HepG2 (cell line): Measurements from ENCODE around the gene FAM32A. TPM values are rescaled to one million over a fixed set of nuclear protein-coding genes. Genes with fewer than 3 reads are reported as not detected.

Experiments
- ATAC-seq: fragments of 200-7000 bp; cut with Tn5 transposase; 3 replicates; pipeline ENCODE4 v1.9.1; 2020; ENCODE audit warnings: mild to moderate bottlenecking, moderate library complexity
- BruUV-seq: library from RNA; stranded (reverse); fragments of 400-500 nt; replicated peaks from 2 replicates; lab custom pipeline; 2021; lab: Mats Ljungman, UMichigan
- CTCF ChIA-PET: fragments of 300-600 bp; formaldehyde crosslinking; extraction: SDS; loops from one replicate; lab custom pipeline; 2021; ENCODE audit warnings: low total read pairs, inconsistent platforms, low intra/inter-chr PET ratio; lab: Yijun Ruan, JAX
- POLR2A ChIA-PET: fragments of 350-600 bp; sonication (Branson Sonifier 250); formaldehyde crosslinking; loops from one replicate; lab custom pipeline; 2020; ENCODE audit warnings: antibody characterized with exemption, inconsistent platforms; lab: Yijun Ruan, JAX
- DNase-seq: peaks from one replicate; pipeline ENCODE4 v3.0.0-alpha.2; 2015; ENCODE audit warnings: low spot score
- FAIRE-seq: peaks from 3 replicates; lab custom pipeline; 2011; peaks lifted over from hg19 to GRCh38; lab: Jason Lieb, UNC
- H2AFZ ChIP-seq: one replicate; pipeline ENCODE4 v1.6.1; 2011; ENCODE audit warnings: low read length, inconsistent platforms
- H3K27ac ChIP-seq: fragments of 300-600 bp; 3 replicates; pipeline ENCODE4 v1.8.0; 2011; ENCODE audit warnings: mixed run types, mild to moderate bottlenecking, mixed read lengths, low read length, inconsistent platforms; ENCODE audit not compliant: insufficient read depth; ENCODE audit errors: extremely low read length
- H3K27me3 ChIP-seq, 2 experiments: fragments of 200-600 bp in 1 of 2; 2 replicates in 1 of 2; 3 replicates in 1 of 2; pipeline versions ENCODE4 v1.6.0 to v1.8.0; 2011; ENCODE audit warnings: low read length in 2 of 2, mild to moderate bottlenecking in 2 of 2, moderate library complexity in 2 of 2, inconsistent platforms in 1 of 2; ENCODE audit not compliant: insufficient read depth in 2 of 2, control insufficient read depth in 1 of 2
- H3K36me3 ChIP-seq, 2 experiments: fragments of 200-600 bp in 1 of 2; replicated peaks in 1 of 2; 2 replicates in 1 of 2; 3 replicates in 1 of 2; pipeline versions ENCODE4 v1.5.1 to v1.8.0; 2011; ENCODE audit warnings: low read length in 2 of 2, inconsistent platforms in 1 of 2; ENCODE audit not compliant: insufficient read depth in 2 of 2, control insufficient read depth in 1 of 2
- H3K4me1 ChIP-seq: 2 replicates; pipeline ENCODE4 v1.5.1; 2012; ENCODE audit warnings: low read length, inconsistent platforms; ENCODE audit not compliant: insufficient read depth
- H3K4me2 ChIP-seq: 2 replicates; pipeline ENCODE4 v1.6.0; 2011; ENCODE audit warnings: low read depth, low read length, inconsistent platforms
- H3K4me3 ChIP-seq, 3 experiments: fragments of 200-600 bp in 1 of 3; sonication (generic), shearing (Covaris generic) in 1 of 3; replicated peaks in 1 of 3; 2 replicates each; pipeline ENCODE4 v1.5.1; 2011 to 2016; ENCODE audit warnings: low read length in 3 of 3, inconsistent platforms in 2 of 3, low read depth in 2 of 3, mild to moderate bottlenecking in 2 of 3, control low read depth in 1 of 3, mixed read lengths in 1 of 3; ENCODE audit not compliant: insufficient read depth in 1 of 3
- H3K79me2 ChIP-seq: one replicate; pipeline ENCODE4 v1.6.1; 2011; ENCODE audit warnings: low read length, inconsistent platforms; ENCODE audit not compliant: insufficient read depth
- H3K9ac ChIP-seq: 2 replicates; pipeline ENCODE4 v1.6.0; 2011; ENCODE audit warnings: mild to moderate bottlenecking, low read depth, low read length, inconsistent platforms; ENCODE audit not compliant: insufficient read depth
- H3K9me3 ChIP-seq: 2 replicates; pipeline ENCODE4 v1.5.1; 2012; ENCODE audit warnings: mild to moderate bottlenecking, low read length
- H4K20me1 ChIP-seq: 2 replicates; pipeline ENCODE4 v1.6.0; 2011; ENCODE audit warnings: inconsistent platforms, mild to moderate bottlenecking, low read length, moderate library complexity; ENCODE audit not compliant: insufficient read depth
- GPN1 ChIP-seq: sonication (generic); formaldehyde crosslinking; IDR thresholded peaks from 2 replicates; pipeline ENCODE4 v1.5.1; 2020; ENCODE audit warnings: missing genetic modification reagents, borderline replicate concordance
- RXRA ChIP-seq: sonication (generic); formaldehyde crosslinking; IDR thresholded peaks from 2 replicates; pipeline ENCODE4 v1.5.1; 2020; ENCODE audit warnings: missing genetic modification reagents
- SRSF4 ChIP-seq: fragments of 200-400 bp; formaldehyde crosslinking; IDR thresholded peaks from one replicate; pipeline ENCODE4 v1.6.1; 2018; ENCODE audit warnings: mild to moderate bottlenecking, low read depth, low read length, moderate library complexity; ENCODE audit not compliant: poor library complexity, severe bottlenecking
- THAP11 ChIP-seq: IDR thresholded peaks from 2 replicates; pipeline ENCODE4 v1.6.1; 2016; ENCODE audit warnings: missing biosample characterization, missing genetic modification reagents
- ZFX ChIP-seq: sonication (generic); formaldehyde crosslinking; IDR thresholded peaks from 2 replicates; pipeline ENCODE4 v1.4.0; 2020; ENCODE audit warnings: mild to moderate bottlenecking, low read depth, missing genetic modification reagents, moderate library complexity
- ZSCAN29 ChIP-seq: sonication (generic); formaldehyde crosslinking; conservative IDR thresholded peaks from 2 replicates; pipeline ENCODE4 v1.4.0; 2020; ENCODE audit warnings: mild to moderate bottlenecking, missing genetic modification reagents
- ZSCAN31 ChIP-seq: sonication (generic); formaldehyde crosslinking; IDR thresholded peaks from 2 replicates; pipeline ENCODE4 v1.5.0; 2020; ENCODE audit warnings: low read depth, mild to moderate bottlenecking, missing genetic modification reagents
- WGBS: methylation state at CpG from one replicate; pipeline ENCODE4 v1.1.6; 2017; ENCODE audit warnings: low lambda C conversion rate; 5-methylcytosine and 5-hydroxymethylcytosine counted together
- in situ Hi-C: cut with HindIII; loops from 2 replicates; pipeline ENCODE4 v1.10.0; 2017; ENCODE audit warnings: low pct_unique_long_range_greater_than_20kb; ENCODE audit not compliant: extremely low pct_ligation_motif_present
- intact Hi-C: fragments of 100-400 bp; cut with micrococcal nuclease; formaldehyde crosslinking; loops from one replicate; pipeline ENCODE4 v1.10.0; 2022; ENCODE audit not compliant: unreplicated experiment
- polyA plus RNA-seq, 8 experiments: library from polyadenylated mRNA; depleted of rRNA in 3 of 8; stranded (reverse) in 7 of 8; unstranded in 1 of 8; fragments of >200 nt; fragmentation: Illumina TruSeq in 4 of 8; extraction: Trizol in 4 of 8; gene quantifications; 2 replicates each; pipeline versions ENCODE4 v1.2.1 to v1.2.3, GENCODE V29; 2011 to 2016; ENCODE audit warnings: low read depth in 4 of 8, missing spikeins in 1 of 8, mixed read lengths in 1 of 8; ENCODE audit not compliant: insufficient read depth in 1 of 8
- total RNA-seq, 5 experiments: library from RNA; depleted of rRNA; stranded (reverse); fragments of >200 nt; fragmentation: Illumina TruSeq; extraction: Trizol; gene quantifications; 2 replicates each; pipeline ENCODE4 v1.2.3, GENCODE V29; 2016; ENCODE audit warnings: low read depth in 1 of 5
- TF ChIP-seq, protein P1 (sequence below): sonication (generic); formaldehyde crosslinking; IDR thresholded peaks from 2 replicates; pipeline ENCODE4 v1.4.0; 2020; ENCODE audit warnings: mild to moderate bottlenecking, missing genetic modification reagents
- TF ChIP-seq, protein P2 (sequence below): sonication (generic); formaldehyde crosslinking; IDR thresholded peaks from 2 replicates; pipeline ENCODE4 v1.5.1; 2020; ENCODE audit warnings: missing genetic modification reagents, mild to moderate bottlenecking, borderline replicate concordance

The FAM32A gene
- total and polyA plus RNA-seq, 2 of the 13 experiments (the other 11 are each of a cell fraction or from before 2014, with no cell fraction given): 85.8 to 86.2 TPM

DNA sequence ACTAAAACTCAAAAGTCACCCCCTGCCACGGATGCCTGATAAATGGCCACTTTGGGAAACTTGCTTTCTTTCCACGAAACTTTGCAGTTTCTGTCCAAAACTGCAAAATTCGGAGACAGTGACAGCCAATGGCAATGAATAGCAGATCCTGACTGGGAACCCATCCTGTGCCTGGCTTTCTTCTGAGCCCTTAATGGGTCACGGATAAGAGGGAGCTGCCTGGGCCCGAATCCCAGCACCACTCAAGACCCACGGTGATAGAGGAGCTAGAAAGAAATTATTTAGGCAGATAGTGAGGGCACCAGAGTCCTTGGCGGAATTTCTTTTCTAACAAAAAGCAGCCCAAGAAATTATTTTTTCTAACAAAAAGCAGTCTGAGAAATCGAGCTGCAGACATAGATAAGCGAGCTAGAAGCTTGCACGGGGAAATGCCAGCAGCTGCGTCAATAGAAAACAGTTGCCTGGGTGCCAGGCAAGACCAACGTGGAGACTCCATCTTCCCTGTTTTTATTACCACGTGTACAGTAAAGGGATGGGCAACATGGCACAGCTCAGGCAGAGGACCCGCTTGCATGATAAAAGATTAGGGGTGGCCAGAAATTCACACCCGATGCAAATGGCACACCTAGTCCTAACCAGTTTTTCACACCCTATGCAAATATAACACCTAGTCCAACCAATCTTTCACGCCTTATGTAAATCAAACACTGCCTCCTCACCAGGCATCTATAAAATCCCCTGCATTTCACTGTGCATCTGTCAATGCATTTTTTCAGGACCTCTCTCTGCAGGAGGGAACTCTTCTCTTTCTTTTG, 48.8 kb upstream of the FAM32A start:
- WGBS: 42% methylated on average over 15 of the region's 16 CpGs
- ATAC-seq: no peak

DNA sequence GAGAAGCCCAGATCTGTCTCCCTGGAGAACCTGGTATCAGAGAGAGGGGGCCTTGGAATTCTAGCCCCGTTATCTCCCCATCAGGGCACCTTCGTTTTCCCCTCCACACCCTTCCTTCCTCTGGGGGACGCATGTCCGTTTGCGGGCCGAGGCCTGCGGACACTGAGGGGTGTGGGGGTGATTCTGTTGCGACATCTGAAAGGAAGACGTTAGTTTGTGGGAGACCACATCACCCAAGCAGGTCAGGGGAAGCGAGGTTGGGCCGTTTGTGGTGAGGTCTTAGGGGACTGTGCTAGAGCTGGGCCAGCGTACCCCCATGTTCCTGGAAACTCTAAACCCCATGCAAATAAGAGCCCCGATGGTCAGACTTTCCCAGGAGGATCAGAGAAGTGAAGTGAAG, 45.5 kb upstream of the FAM32A start:
- Histone ChIP-seq H3K36me3 (no peaks in the 10 kb centered on the region; a peak in 1 of 5 replicates), H3K9me3 (no peaks in the 10 kb centered on the region), H3K4me2 (0 out of 2 replicates have a peak overlapping the region, but pooled peaks have one; percentile 3), H4K20me1 (no peaks in the 10 kb centered on the region), H2AFZ (no peak overlapping the region), H3K9ac (no peak overlapping the region), H3K79me2 (no peaks in the 10 kb centered on the region), H3K27me3 (no peaks in the 10 kb centered on the region), H3K4me1 (peaks cover 24% of the 10 kb centered on the region), H3K4me3 (no peak overlapping the region), H3K27ac (no peak overlapping the region)
- ChIA-PET POLR2A (interaction anchor here (0.6 kb wide), 1 partner anchor 50 kb away, joined by 3 read pairs; no protein-coding TSS in a partner anchor), CTCF (no interaction called here)
- TF ChIP-seq, protein P1, sequence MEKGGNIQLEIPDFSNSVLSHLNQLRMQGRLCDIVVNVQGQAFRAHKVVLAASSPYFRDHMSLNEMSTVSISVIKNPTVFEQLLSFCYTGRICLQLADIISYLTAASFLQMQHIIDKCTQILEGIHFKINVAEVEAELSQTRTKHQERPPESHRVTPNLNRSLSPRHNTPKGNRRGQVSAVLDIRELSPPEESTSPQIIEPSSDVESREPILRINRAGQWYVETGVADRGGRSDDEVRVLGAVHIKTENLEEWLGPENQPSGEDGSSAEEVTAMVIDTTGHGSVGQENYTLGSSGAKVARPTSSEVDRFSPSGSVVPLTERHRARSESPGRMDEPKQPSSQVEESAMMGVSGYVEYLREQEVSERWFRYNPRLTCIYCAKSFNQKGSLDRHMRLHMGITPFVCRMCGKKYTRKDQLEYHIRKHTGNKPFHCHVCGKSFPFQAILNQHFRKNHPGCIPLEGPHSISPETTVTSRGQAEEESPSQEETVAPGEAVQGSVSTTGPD (CRISPR knock-in tag): no peak
- TF ChIP-seq ZFX (CRISPR knock-in tag) (no peak), SRSF4 (no peak)
- ATAC-seq (no peak), FAIRE-seq (no peak), DNase-seq (no peak)
- intact Hi-C loops: no loop called here
- 41% methylated on average over 12 of the region's 13 CpGs for WGBS
- BruUV-seq: no TSS peak
- in situ Hi-C loops: no loop called here

More for the DNA sequence above, 48.8 kb upstream of the FAM32A start:
- CTCF ChIA-PET: no interaction called here
- POLR2A ChIA-PET: interaction anchor here (1.2 kb wide), 1 partner anchor 25 kb away, joined by 3 read pairs; no protein-coding TSS in a partner anchor
- intact Hi-C loops: no loop called here
- Histone ChIP-seq H3K27ac (no peak overlapping the region), H3K4me1 (no peaks in the 10 kb centered on the region), H3K9me3 (no peaks in the 10 kb centered on the region), H3K79me2 (no peaks in the 10 kb centered on the region), H3K27me3 (no peaks in the 10 kb centered on the region), H3K4me2 (no peak overlapping the region), H3K36me3 (peaks cover 13 to 29% of the 10 kb centered on the region in 2 experiments; a peak in 4 of 5 replicates), H3K9ac (no peak overlapping the region), H3K4me3 (no peak overlapping the region), H2AFZ (no peak overlapping the region), H4K20me1 (no peaks in the 10 kb centered on the region)
- FAIRE-seq (no peak), DNase-seq (no peak)
- BruUV-seq: TSS peak; percentile 20
- TF ChIP-seq ZSCAN29 (CRISPR knock-in tag): no peak
- TF ChIP-seq, protein P2, sequence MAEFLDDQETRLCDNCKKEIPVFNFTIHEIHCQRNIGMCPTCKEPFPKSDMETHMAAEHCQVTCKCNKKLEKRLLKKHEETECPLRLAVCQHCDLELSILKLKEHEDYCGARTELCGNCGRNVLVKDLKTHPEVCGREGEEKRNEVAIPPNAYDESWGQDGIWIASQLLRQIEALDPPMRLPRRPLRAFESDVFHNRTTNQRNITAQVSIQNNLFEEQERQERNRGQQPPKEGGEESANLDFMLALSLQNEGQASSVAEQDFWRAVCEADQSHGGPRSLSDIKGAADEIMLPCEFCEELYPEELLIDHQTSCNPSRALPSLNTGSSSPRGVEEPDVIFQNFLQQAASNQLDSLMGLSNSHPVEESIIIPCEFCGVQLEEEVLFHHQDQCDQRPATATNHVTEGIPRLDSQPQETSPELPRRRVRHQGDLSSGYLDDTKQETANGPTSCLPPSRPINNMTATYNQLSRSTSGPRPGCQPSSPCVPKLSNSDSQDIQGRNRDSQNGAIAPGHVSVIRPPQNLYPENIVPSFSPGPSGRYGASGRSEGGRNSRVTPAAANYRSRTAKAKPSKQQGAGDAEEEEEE (CRISPR knock-in tag): no peak
- no peak for TF ChIP-seq RXRA
- no peak for TF ChIP-seq GPN1 (CRISPR knock-in tag)
- TF ChIP-seq ZSCAN31 (CRISPR knock-in tag): no peak
- TF ChIP-seq THAP11 (CRISPR knock-in tag): no peak
- TF ChIP-seq, all 625 proteins: peak for 0
- in situ Hi-C loops: no loop called here
